Umbilical cord (tissue), 2 donors: ENCODE data around the gene CDK8. TPM values are rescaled to one million over a fixed set of nuclear protein-coding genes. Genes with fewer than 3 reads are reported as not detected.

Experiments used
- DNase-seq: peaks from one replicate; pipeline ENCODE4 v3.0.0-alpha.2; 2015; ENCODE audit warnings: low spot score
- total RNA-seq: library from RNA; depleted of rRNA; stranded (reverse); fragments of >200 nt; gene quantifications from one replicate; pipeline ENCODE4 v1.2.3, GENCODE V29; 2014; ENCODE audit warnings: low replicate concordance; ENCODE audit not compliant: insufficient read depth

The CDK8 gene
- total RNA-seq, 1 donor from 2014 or later: 15.4 TPM

DNA sequence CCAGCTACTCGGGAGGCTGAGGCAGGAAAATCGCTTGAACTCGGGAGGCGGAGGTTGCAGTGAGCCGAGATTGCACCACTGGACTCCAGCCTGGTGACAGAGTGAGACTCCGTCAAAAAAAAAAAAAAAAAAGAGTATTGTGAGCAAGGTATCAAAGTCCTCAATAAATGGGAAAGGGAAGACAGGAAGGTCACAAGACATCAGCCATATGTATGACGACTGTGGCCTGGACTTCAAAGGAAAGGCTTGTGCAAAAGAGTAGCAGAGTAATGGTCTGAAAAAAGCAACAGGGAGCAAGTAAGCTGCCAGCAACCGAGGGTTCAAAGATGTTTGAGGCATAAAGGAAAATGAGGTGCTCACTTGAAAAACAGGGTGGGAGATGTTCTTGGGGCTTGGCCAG, 187.5 kb downstream of the CDK8 start:
- no peak for DNase-seq

DNA sequence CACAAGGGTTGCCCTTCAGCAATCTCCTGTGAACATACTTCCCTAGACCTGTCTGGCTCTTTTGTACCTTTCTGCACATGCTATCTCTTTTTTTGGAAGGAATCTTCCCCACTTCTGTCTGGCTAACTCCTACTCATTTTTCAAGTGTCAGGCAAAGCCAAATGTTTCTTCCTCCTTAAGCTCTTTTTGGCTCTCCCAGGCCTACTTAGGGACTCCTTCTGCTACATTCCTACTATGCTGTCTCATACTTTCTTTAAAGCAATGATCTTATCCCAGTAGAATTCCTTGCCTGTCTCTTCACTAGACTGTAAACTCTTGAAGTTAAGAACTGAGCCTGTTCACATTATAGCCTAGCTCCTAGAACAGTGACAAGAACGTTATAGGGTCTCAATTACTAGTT, 188.6 kb downstream of the CDK8 start:
- peak; percentile 90 for DNase-seq

DNA sequence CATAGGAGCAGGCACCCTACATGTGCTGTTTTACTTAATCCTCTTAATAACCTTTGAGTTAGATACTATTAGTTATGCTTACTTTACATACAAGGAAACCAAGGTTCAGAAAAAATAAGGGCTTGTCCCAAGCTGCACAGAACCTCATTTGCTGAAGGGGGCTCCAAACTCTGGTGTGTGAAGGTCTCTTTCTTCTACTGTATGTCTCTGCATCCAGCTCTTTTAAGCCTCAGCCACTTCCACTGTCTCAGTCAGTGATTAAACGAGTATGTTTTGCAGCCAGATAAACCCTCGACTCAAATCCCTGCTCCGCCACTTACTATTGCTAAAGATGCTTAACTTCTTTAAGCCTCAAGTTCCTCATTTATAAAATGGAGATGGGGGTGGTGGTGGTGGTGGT, 191.2 kb downstream of the CDK8 start:
- DNase-seq: no peak

DNA sequence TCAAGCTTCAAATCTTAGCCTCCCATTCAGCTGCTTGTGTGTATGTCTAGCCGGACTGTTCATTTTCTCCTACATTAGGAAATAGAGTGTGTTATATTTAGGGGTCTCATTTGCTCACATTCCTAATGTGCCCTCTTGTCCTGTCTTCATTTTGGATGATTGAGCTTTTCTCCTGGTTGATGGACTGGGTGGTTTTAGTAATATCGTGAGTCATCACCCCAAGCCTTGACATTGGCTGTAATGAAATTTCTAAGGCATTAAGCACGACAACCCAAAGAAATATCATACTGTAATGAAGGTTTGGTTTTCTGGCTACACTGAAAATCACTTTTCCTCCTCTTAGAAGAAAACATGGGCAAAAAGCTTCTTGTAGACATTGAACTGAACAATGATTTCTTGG, 192.8 kb downstream of the CDK8 start:
- no peak for DNase-seq

DNA sequence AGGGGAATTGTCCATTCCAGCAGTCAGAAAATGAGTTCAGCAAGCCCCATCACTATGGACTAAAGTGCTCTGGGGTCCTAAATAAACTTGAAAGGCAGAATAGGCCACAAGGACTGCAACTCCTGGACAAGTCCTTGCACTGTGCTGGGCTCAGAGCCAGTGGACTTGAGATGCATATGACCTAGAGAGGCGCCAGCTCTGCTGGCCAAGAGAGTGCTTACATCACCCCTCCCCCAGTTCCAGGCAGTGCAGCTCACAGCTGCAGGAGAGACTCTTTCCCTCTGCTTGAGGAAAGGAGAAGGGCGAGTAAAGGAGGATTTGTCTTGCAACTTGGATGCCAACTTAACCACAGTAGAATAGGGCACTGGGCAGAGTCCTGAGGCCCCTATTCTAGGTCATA, 194.1 kb downstream of the CDK8 start:
- DNase-seq: no peak

DNA sequence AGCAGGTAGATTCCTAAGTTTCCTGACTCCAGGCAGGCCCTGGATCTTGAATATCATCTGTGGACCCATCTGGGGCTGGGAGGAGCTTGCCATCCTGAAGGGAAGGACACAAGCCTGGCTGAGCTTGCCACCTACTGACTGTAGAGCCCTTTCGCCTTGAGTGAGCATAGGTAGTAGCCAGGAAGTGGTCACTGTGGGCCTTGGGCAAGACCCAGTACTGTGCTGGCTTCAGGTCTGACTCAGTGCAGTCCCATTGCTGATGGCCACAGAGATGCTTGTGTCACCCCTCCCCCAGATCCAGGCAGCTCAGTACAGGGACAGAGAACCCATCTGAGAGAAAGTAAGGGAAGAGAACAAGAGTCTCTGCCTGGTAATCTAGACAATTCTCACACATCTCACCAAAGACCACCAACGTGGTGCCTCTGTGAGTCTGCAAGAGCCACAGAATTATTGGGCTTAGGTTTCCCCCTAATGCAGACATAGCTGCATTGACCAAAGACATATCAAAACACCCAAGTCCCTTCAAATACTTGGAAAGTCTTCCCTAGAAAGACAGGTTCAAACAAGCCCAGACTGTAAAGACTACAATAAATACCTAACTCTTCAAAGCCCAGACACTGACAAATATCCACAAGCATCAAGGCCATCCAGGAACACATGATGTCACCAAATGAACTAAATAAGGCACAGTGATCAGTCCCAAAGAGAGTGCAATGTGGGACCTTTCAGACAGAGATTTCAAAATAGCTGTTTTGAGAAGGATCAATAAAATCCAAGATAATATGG, 195.3 kb downstream of the CDK8 start:
- no peak for DNase-seq

Other genes starting within 250 kb of the CDK8 start
- gene SHISA2, start 202.1 kb upstream of the CDK8 start, total RNA-seq: 0.48 TPM
- 27.0 TPM for gene RNF6, start 31.8 kb upstream of the CDK8 start, total RNA-seq